ENCODE results near the gene SAXO2. TPM values are rescaled to one million over a fixed set of nuclear protein-coding genes. Genes with fewer than 3 reads are reported as not detected.
A peak's percentile ranks its signal among the peaks of the same experiment; 100 is the strongest.
"Not testable (repeated sequence)": the region's sequence is repeated elsewhere in the genome, so short reads cannot be mapped to it uniquely, and the experiment has no call there.

SAXO2 gene
- total RNA-seq, 1 donor from 2014 or later, result 0.52 TPM

DNA sequence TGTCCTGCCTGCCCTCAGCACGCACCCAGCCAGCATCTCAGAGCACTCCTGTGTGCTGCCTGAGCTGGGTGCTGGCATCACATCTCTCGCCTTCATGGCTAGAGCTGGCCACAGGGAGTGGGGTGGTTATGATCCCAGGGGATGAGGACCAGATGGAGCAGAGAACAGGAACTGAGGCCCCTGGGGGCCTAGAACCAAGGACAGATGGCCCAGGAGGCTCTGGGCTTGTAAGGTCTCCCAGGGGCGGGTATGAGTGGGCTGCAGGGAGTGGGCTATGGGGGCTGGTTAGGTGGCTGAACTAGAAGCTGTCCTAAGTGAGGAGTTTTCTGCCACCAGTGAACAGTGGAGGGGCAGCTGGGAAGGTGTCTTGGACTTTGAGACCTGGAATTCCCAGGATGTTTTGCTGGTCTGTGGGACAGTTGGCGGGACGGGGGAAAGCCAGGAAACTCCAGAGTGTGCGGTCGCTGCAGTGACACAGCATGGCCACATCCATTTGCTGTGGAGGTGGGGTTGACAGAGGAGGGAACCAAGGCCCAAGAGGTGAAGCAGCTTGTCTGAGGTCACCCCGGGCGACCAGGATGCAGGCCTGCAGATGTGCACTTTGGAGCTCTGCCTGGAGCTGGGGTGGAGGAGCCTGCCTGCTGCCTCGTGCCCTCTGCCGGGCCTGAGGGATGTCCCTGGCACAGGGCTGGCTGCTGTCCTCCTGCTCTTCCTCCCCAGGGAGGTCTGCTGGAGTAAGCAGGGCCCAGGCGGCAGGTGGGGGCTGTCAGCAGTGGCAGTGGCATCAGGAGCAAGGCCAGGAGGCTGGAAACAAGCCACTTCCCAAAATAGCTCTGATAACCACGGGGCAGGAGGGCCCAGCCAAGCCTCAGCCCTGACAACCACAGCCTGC, 70.3 kb downstream of the SAXO2 start:
- H3K27me3 ChIP-seq (ENCODE audit: control insufficient read depth in 3 of 3, insufficient read depth in 3 of 3, low read length in 3 of 3); H3K4me3 ChIP-seq (ENCODE audit: low read length in 3 of 3); H3K9ac ChIP-seq (ENCODE audit: low read depth in 1 of 3, low read length in 3 of 3); H3K9me3 ChIP-seq (ENCODE audit: control insufficient read depth in 3 of 3, low read length in 3 of 3); H3K4me1 ChIP-seq (ENCODE audit: control insufficient read depth in 3 of 3, insufficient read depth in 3 of 3, low read length in 3 of 3); H3K36me3 ChIP-seq (ENCODE audit: control insufficient read depth in 3 of 3, insufficient read depth in 3 of 3, low read length in 3 of 3): not testable (repeated sequence)
- H3K27ac ChIP-seq (ENCODE audit: low read depth, low read length), result peak overlapping the region; percentile 30

DNA sequence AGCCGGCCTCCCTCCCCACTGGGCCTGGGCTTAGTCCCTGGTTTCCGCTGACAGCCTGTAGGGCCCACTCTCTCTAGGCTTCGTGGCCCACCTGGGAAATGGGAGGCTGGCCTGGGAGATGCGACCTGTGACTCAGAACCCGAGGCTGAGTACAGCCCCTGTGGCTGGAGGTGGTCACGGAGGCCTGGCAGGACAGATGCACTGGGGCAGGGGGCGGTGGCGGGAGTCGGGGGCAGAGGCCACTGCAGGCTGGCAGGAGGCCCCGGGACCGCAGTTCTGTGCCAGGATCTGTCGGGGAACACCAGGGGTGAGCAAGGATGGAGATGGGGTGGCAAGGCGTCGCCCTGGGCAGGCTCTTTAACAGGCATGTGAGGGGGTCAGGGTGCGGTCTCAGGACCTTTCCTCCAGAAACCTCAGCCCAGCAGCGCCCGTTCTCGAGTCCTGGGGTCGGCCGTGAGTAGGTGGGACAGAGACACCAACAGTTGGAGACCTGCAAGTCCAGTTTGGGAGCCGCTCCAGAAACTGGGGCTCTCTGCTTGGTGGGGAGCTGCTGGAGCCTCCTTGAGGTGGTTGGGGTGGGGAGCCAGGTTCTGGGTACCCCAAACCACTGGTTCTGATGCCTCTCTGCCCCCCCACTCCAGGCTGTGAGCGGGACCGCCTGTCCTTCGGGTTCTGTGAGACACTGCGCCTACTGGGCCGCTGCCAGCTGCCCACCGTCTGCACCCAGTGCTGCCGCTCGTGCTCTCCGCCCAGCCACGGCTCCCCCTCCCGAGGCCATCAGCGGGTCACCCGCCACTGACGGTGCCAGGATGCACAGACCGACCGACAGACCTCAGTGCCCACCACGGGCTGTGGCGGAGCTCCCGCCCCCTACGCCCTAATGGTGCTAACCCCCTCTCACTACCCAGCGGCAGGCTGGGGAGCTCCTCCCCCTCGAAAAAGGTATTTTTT, 71.3 kb downstream of the SAXO2 start:
- not testable (repeated sequence) for H3K4me3 ChIP-seq (ENCODE audit: low read length in 3 of 3); H3K36me3 ChIP-seq (ENCODE audit: control insufficient read depth in 3 of 3, insufficient read depth in 3 of 3, low read length in 3 of 3); H3K9me3 ChIP-seq (ENCODE audit: control insufficient read depth in 3 of 3, low read length in 3 of 3); H3K27me3 ChIP-seq (ENCODE audit: control insufficient read depth in 3 of 3, insufficient read depth in 3 of 3, low read length in 3 of 3); H3K4me1 ChIP-seq (ENCODE audit: control insufficient read depth in 3 of 3, insufficient read depth in 3 of 3, low read length in 3 of 3)
- H3K9ac ChIP-seq (ENCODE audit: low read depth in 1 of 3, low read length in 3 of 3), result peak overlapping the region in 1 of 3 donors; percentile 25
- peak overlapping the region; percentile 30 for H3K27ac ChIP-seq (ENCODE audit: low read depth, low read length)

Other genes with a start within 250 kb of the SAXO2 start
- 11.0 TPM for gene MEX3B, start 216.8 kb upstream of the SAXO2 start, total RNA-seq
- 20.9 TPM for gene EFL1, start 84 bp upstream of the SAXO2 start, total RNA-seq
- 0.52 TPM for gene GOLGA6L10, start 86.7 kb downstream of the SAXO2 start, total RNA-seq
- gene GOLGA6L9, start 167.0 kb downstream of the SAXO2 start, total RNA-seq, result 4.2 TPM

Measured in skeletal muscle tissue (tissue), 4 donors.